A673 (cell line): ENCODE results near the gene CRTAP. TPM values are rescaled to one million over a fixed set of nuclear protein-coding genes. Genes with fewer than 3 reads are reported as not detected.
"Not testable (repeated sequence)": the region's sequence is repeated elsewhere in the genome, so short reads cannot be mapped to it uniquely, and the experiment has no call there.

ENCODE experiments used
- BruUV-seq: library from RNA; stranded (reverse); fragments of 400-500 nt; replicated peaks from 2 replicates; lab custom pipeline; 2021; lab: Mats Ljungman, UMichigan
- CTCF ChIA-PET: fragments of 300-600 bp; sonication (Branson Sonifier 250); formaldehyde crosslinking; loops from one replicate; lab custom pipeline; 2022; ENCODE audit warnings: antibody characterized with exemption; lab: Charles Lee
- POLR2A ChIA-PET: fragments of 300-600 bp; sonication (Branson Sonifier 250); formaldehyde crosslinking; loops from one replicate; lab custom pipeline; 2022; ENCODE audit warnings: antibody characterized with exemption; ENCODE audit not compliant: low non-redundant PET; lab: Charles Lee
- DNase-seq: peaks from one replicate; pipeline ENCODE4 v3.0.0-alpha.2; 2015; ENCODE audit warnings: low spot score
- H3K27ac ChIP-seq: fragments of 200-600 bp; sonication (generic); 2 replicates; pipeline ENCODE4 v1.5.1; 2016; ENCODE audit warnings: mixed run types, low read depth, mild to moderate bottlenecking, mixed read lengths, antibody characterized with exemption, low read length; ENCODE audit not compliant: poor library complexity, severe bottlenecking
- H3K27me3 ChIP-seq: fragments of 200-600 bp; sonication (generic); replicated peaks from 2 replicates; pipeline ENCODE4 v1.6.1; 2017; ENCODE audit warnings: mixed run types, low read depth, mild to moderate bottlenecking, mixed read lengths, antibody characterized with exemption, low read length; ENCODE audit not compliant: insufficient read depth, poor library complexity
- H3K36me3 ChIP-seq: fragments of 200-600 bp; sonication (generic); 2 replicates; pipeline ENCODE4 v1.6.1; 2016; ENCODE audit warnings: mixed run types, mild to moderate bottlenecking, mixed read lengths, antibody characterized with exemption, low read length; ENCODE audit not compliant: insufficient read depth, poor library complexity, severe bottlenecking
- H3K4me1 ChIP-seq: fragments of 200-600 bp; sonication (generic); 2 replicates; pipeline ENCODE4 v1.6.1; 2017; ENCODE audit warnings: mixed run types, mild to moderate bottlenecking, mixed read lengths, antibody characterized with exemption, low read length; ENCODE audit not compliant: insufficient read depth, poor library complexity, severe bottlenecking
- H3K4me3 ChIP-seq: fragments of 200-600 bp; sonication (generic); 2 replicates; pipeline ENCODE4 v1.5.1; 2016; ENCODE audit warnings: low read depth, mixed run types, mild to moderate bottlenecking, mixed read lengths, low read length; ENCODE audit not compliant: poor library complexity, severe bottlenecking
- H3K9me3 ChIP-seq: fragments of 200-600 bp; sonication (generic); 2 replicates; pipeline ENCODE4 v1.6.1; 2016; ENCODE audit warnings: mixed run types, low read depth, mild to moderate bottlenecking, mixed read lengths, antibody characterized with exemption, low read length; ENCODE audit not compliant: poor library complexity, severe bottlenecking
- CTCF ChIP-seq: fragments of 300-800, 200-600 bp; sonication (generic); conservative IDR thresholded peaks from 2 replicates; pipeline ENCODE4 v1.5.1; 2017; ENCODE audit warnings: low read depth, mild to moderate bottlenecking, antibody characterized with exemption, low read length, moderate library complexity, mixed read lengths
- EZH2 ChIP-seq: fragments of 200-600 bp; sonication (generic); IDR thresholded peaks from 2 replicates; pipeline ENCODE4 v1.6.1; 2017; ENCODE audit warnings: borderline replicate concordance, low read depth, mild to moderate bottlenecking, mixed read lengths, antibody characterized with exemption, low read length; ENCODE audit not compliant: poor library complexity, severe bottlenecking
- intact Hi-C: fragments of 100-400 bp; cut with micrococcal nuclease; formaldehyde crosslinking; loops from one replicate; pipeline ENCODE4 v1.10.0; 2022; ENCODE audit not compliant: unreplicated experiment
- total RNA-seq: library from RNA; stranded (reverse); gene quantifications from 2 replicates; pipeline ENCODE4 v1.2.3, GENCODE V29; 2021

The CRTAP gene
- total RNA-seq, 1 experiment from 2014 or later = 114 TPM

- H3K9me3 ChIP-seq = no peaks in the 10 kb centered on the region
- BruUV-seq = no TSS peak
- DNase-seq = no peak
- H3K4me3 ChIP-seq = no peak overlapping the region
- intact Hi-C loops = no loop called here
- POLR2A ChIA-PET = no interaction called here
- no peak for TF ChIP-seq CTCF
- TF ChIP-seq EZH2 = no peak
- H3K4me1 ChIP-seq = no peaks in the 10 kb centered on the region
- H3K27ac ChIP-seq = no peak overlapping the region
- no peaks in the 10 kb centered on the region for H3K36me3 ChIP-seq
- CTCF ChIA-PET = no interaction called here
- no peaks in the 10 kb centered on the region for H3K27me3 ChIP-seq
These were observed 8.4 kb upstream of the CRTAP start for GRCh38 chr3:33105341-33105948.

- POLR2A ChIA-PET, DNase-seq, CTCF ChIA-PET, H3K4me1 ChIP-seq, BruUV-seq, intact Hi-C loops, H3K36me3 ChIP-seq, H3K9me3 ChIP-seq, H3K27ac ChIP-seq, H3K4me3 ChIP-seq, H3K27me3 ChIP-seq: not testable (repeated sequence)
These were observed 7.0 kb upstream of the CRTAP start for GRCh38 chr3:33106854-33107253.

- POLR2A ChIA-PET = no interaction called here
- H3K4me1 ChIP-seq = peaks cover 3% of the 10 kb centered on the region
- DNase-seq = no peak
- H3K27me3 ChIP-seq = no peaks in the 10 kb centered on the region
- H3K27ac ChIP-seq = no peak overlapping the region
- H3K4me3 ChIP-seq = no peak overlapping the region
- TF ChIP-seq CTCF = no peak
- no peak for TF ChIP-seq EZH2
- intact Hi-C loops = no loop called here
- H3K9me3 ChIP-seq = no peaks in the 10 kb centered on the region
- no TSS peak for BruUV-seq
- H3K36me3 ChIP-seq = no peaks in the 10 kb centered on the region
- CTCF ChIA-PET = interaction anchor here (0.6 kb wide), 1 partner anchor 37 kb away, joined by 4 read pairs; no protein-coding TSS in a partner anchor
These were observed 2.2 kb upstream of the CRTAP start for GRCh38 chr3:33111581-33111980.

- H3K4me1 ChIP-seq = peaks cover 3% of the 10 kb centered on the region
- no TSS peak for BruUV-seq
- H3K4me3 ChIP-seq = peak overlapping the region; percentile 72
- DNase-seq = no peak
- peak overlapping the region; percentile 92 for H3K27ac ChIP-seq
- ChIA-PET POLR2A (no interaction called here), CTCF (interaction anchor here (0.9 kb wide), 1 partner anchor 167 kb away, joined by 3 read pairs; no protein-coding TSS in a partner anchor)
- no peaks in the 10 kb centered on the region for H3K36me3 ChIP-seq
- intact Hi-C loops = no loop called here
- TF ChIP-seq CTCF (no peak), EZH2 (no peak)
- H3K9me3 ChIP-seq = no peaks in the 10 kb centered on the region
- H3K27me3 ChIP-seq = no peaks in the 10 kb centered on the region
These were observed 809 bp downstream of the CRTAP start for GRCh38 chr3:33114622-33115023.
